ENCODE measurements around the gene CC2D1A. TPM values are rescaled to one million over a fixed set of nuclear protein-coding genes. Genes with fewer than 3 reads are reported as not detected.

Gene CC2D1A
- total RNA-seq, 2 experiments from 2014 or later = 23.3 to 44.0 TPM

DNA sequence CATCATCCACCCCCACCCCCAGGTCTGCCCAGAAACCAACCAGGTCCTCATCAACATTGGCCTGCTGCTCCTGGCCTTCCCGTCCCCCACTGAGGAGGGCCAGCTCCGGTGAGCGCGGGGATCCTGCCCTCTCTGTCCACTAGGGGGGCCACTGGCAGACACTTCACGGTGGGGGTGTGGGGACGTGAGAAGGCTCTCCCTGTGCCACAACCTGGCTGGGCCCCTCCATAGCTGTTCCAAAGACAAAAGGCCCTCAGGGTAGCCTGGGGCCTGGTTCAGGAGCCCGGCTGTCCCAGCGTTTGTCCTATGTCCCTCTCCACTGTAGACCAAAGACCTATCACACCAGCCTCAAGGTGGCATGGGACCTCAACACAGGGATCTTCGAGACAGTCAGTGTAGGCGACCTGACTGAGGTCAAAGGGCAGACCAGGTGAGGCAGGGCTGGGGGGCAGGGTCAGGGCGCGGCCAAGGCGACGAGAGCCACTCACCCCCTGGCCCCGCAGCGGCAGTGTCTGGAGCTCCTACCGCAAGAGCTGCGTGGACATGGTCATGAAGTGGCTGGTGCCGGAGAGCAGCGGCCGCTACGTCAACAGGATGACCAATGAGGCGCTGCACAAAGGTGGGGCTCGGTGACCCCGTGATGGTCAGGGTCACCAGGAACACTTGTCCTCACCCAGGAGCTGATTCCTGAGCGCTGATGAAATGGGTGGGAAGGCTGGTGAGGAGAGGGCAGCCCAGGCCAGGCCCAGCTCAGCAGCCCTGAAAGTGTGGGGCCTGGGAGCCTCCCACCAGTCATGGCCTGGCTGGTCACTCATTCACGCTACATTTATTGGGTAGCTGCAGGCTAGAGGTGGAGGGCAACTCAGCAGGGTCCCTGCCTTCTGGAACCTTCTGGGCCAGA, 54.2 kb downstream of the CC2D1A start:
- POLR2A ChIA-PET = interaction anchor here (0.6 kb wide), 1 partner anchor 38 kb away, joined by 3 read pairs; no protein-coding TSS in a partner anchor
- H3K36me3 ChIP-seq (ENCODE audit: insufficient read depth, low read length) = peaks cover 75% of the 10 kb centered on the region

DNA sequence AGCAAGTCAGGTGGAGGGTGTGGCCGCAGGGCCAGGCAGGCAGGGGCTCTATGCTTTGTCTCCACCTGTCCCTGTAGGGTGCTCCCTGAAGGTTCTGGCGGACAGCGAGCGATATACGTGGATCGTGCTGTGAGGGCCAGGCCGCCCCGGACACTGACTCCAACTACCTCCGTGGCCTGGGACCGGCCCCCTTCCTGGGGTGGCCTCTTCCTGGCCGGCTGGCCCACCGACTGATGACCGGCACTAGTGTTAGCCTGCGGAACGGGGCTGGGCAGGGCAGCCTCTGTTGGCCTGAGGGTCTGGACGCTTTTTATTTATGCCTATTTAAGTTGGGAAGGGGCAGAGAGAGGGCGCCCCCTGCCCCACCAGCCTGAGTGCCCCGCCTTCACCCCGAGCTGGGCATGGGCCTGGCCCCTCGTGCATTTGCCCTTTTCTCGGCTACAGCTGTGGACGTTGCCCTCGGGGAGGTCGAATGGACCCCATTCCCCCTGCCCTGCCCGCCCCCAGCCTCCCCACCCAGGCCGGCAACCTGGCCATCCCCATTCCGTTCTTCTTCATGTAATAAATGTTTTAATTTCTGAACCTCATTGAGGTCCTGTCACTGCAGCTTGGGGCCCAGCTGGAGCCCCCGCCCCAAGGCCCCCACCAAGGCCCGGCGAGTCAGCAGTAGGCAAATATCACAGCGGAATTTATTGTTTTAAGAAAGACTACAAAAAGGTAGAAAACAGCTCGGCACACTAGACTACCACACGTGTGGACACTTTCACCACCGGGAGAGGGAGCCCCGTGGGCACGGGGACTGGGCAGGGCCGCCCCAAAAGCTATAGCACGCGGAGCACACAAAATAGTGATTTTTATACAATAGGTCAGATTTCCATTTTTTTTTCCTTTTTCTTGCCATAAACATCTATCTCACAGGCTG, 55.1 kb downstream of the CC2D1A start:
- TF ChIP-seq EZH2phosphoT487 (IDR thresholded peaks at IDR 0.05; ENCODE audit: borderline replicate concordance, low read depth, low read length) = no peak
- TF ChIP-seq, protein P1, sequence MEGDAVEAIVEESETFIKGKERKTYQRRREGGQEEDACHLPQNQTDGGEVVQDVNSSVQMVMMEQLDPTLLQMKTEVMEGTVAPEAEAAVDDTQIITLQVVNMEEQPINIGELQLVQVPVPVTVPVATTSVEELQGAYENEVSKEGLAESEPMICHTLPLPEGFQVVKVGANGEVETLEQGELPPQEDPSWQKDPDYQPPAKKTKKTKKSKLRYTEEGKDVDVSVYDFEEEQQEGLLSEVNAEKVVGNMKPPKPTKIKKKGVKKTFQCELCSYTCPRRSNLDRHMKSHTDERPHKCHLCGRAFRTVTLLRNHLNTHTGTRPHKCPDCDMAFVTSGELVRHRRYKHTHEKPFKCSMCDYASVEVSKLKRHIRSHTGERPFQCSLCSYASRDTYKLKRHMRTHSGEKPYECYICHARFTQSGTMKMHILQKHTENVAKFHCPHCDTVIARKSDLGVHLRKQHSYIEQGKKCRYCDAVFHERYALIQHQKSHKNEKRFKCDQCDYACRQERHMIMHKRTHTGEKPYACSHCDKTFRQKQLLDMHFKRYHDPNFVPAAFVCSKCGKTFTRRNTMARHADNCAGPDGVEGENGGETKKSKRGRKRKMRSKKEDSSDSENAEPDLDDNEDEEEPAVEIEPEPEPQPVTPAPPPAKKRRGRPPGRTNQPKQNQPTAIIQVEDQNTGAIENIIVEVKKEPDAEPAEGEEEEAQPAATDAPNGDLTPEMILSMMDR (conservative IDR thresholded peaks at IDR 0.05; ENCODE audit: low read length) = no peak
- Histone ChIP-seq H3K9me2 (ENCODE audit: insufficient read depth, low read length) (no peaks in the 10 kb centered on the region), H3K27ac (ENCODE audit: low read depth, low read length, poor library complexity, severe bottlenecking) (no peak overlapping the region), H4K20me1 (ENCODE audit: insufficient read depth, low read length) (no peaks in the 10 kb centered on the region), H3K4me3 (ENCODE audit: low read depth, low read length, poor library complexity, severe bottlenecking) (no peak overlapping the region), H3K36me3 (ENCODE audit: insufficient read depth, low read length) (peaks cover 68% of the 10 kb centered on the region), H2AFZ (ENCODE audit: low read length) (no peak overlapping the region), H3K79me2 (ENCODE audit: insufficient read depth, low read depth, low read length) (no peaks in the 10 kb centered on the region), H3K4me2 (ENCODE audit: low read length) (no peak overlapping the region), H3K9me3 (ENCODE audit: low read length) (no peaks in the 10 kb centered on the region), H3K4me1 (ENCODE audit: insufficient read depth, low read length, poor library complexity, severe bottlenecking) (no peaks in the 10 kb centered on the region)
- intact Hi-C loops (cut with micrococcal nuclease; ENCODE audit: unreplicated experiment) = no loop called here
- DNase-seq (ENCODE audit: low spot score) = no peak
- POLR2A ChIA-PET = interaction anchor here (0.6 kb wide), 1 partner anchor 37 kb away, joined by 3 read pairs; no protein-coding TSS in a partner anchor
- BruUV-seq (replicated peaks) = no TSS peak
- CTCF ChIA-PET (ENCODE audit: unreplicated experiment) = interaction anchor here (0.5 kb wide), 1 partner anchor 45 kb away, joined by 3 read pairs; the partner anchor contains the start of gene RFX1

More for the DNA sequence above, 54.2 kb downstream of the CC2D1A start:
- H3K4me2 ChIP-seq (ENCODE audit: low read length) = no peak overlapping the region
- H3K79me2 ChIP-seq (ENCODE audit: insufficient read depth, low read depth, low read length) = no peaks in the 10 kb centered on the region
- intact Hi-C loops (cut with micrococcal nuclease; ENCODE audit: unreplicated experiment) = no loop called here
- no peak overlapping the region for H2AFZ ChIP-seq (ENCODE audit: low read length)
- H3K9me2 ChIP-seq (ENCODE audit: insufficient read depth, low read length) = no peaks in the 10 kb centered on the region
- CTCF ChIA-PET (ENCODE audit: unreplicated experiment) = interaction anchor here (0.5 kb wide), 1 partner anchor 46 kb away, joined by 3 read pairs; the partner anchor contains the start of gene RFX1
- DNase-seq (ENCODE audit: low spot score) = no peak
- no peaks in the 10 kb centered on the region for H3K9me3 ChIP-seq (ENCODE audit: low read length)
- no TSS peak for BruUV-seq (replicated peaks)
- no peaks in the 10 kb centered on the region for H4K20me1 ChIP-seq (ENCODE audit: insufficient read depth, low read length)
- H3K4me1 ChIP-seq (ENCODE audit: insufficient read depth, low read length, poor library complexity, severe bottlenecking) = no peaks in the 10 kb centered on the region
- H3K4me3 ChIP-seq (ENCODE audit: low read depth, low read length, poor library complexity, severe bottlenecking) = no peak overlapping the region
- no peak for TF ChIP-seq EZH2phosphoT487 (IDR thresholded peaks at IDR 0.05; ENCODE audit: borderline replicate concordance, low read depth, low read length)
- TF ChIP-seq, protein P1 (conservative IDR thresholded peaks at IDR 0.05; ENCODE audit: low read length) = peak; percentile 43; the same call in 1 of the 2 replicates
- H3K27ac ChIP-seq (ENCODE audit: low read depth, low read length, poor library complexity, severe bottlenecking) = no peak overlapping the region

Data from OCI-LY7 (cell line).